Peyer's patch (tissue), 4 donors: ENCODE data around the gene ADCY2.

Source experiments
- POLR2A ChIP-seq, 2 donors: fragments of 450-650 bp; IDR thresholded peaks; one replicate each; pipeline ENCODE4 v1.5.1; 2017; ENCODE audit warnings: antibody characterized with exemption in 2 of 2, mild to moderate bottlenecking in 2 of 2, moderate library complexity in 2 of 2
- TF ChIP-seq, protein P1 (sequence below), 6 experiments: fragments of 450-650 bp in 4 of 6; fragments of 200-600 bp in 2 of 6; sonication (generic) in 1 of 6; IDR thresholded peaks; one replicate each; pipeline ENCODE4 v1.5.1; 2017 to 2019; ENCODE audit warnings: antibody characterized with exemption in 6 of 6, mild to moderate bottlenecking in 3 of 6, moderate library complexity in 1 of 6

DNA sequence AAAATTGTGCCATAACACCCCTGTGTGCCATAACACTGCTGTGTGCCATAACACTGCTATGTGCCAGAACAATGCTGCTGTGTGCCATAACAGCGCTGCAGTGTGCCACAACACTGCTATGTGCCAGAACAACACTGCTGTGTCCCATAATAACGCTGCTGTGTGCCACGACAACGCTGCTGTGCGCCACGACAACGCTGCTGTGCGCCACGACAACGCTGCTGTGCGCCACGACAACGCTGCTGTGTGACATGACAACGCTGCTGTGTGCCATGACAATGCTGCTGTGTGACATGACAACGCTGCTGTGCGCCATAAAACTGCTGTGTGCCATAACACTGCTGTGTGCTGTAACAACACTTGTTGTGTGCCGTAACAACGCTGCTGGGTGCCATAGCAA is 429.1 kb downstream of the ADCY2 start:
- TF ChIP-seq, protein P1, sequence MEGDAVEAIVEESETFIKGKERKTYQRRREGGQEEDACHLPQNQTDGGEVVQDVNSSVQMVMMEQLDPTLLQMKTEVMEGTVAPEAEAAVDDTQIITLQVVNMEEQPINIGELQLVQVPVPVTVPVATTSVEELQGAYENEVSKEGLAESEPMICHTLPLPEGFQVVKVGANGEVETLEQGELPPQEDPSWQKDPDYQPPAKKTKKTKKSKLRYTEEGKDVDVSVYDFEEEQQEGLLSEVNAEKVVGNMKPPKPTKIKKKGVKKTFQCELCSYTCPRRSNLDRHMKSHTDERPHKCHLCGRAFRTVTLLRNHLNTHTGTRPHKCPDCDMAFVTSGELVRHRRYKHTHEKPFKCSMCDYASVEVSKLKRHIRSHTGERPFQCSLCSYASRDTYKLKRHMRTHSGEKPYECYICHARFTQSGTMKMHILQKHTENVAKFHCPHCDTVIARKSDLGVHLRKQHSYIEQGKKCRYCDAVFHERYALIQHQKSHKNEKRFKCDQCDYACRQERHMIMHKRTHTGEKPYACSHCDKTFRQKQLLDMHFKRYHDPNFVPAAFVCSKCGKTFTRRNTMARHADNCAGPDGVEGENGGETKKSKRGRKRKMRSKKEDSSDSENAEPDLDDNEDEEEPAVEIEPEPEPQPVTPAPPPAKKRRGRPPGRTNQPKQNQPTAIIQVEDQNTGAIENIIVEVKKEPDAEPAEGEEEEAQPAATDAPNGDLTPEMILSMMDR (IDR thresholded peaks at IDR 0.05), result no peak
- no peak for TF ChIP-seq POLR2A (IDR thresholded peaks at IDR 0.05)
